Measurements from ENCODE around the gene EFR3B.

The EFR3B gene

GRCh38 chr2:25170888-25171287 lies 129.0 kb downstream of the EFR3B start:
- no peak for DNase-seq (ENCODE audit: low spot score)
- TF ChIP-seq CTCF (IDR thresholded peaks at IDR 0.05; ENCODE audit: borderline replicate concordance, control extremely low read depth, extremely low read depth, insufficient read depth, missing control alignments): no peak

GRCh38 chr2:25173719-25174118 lies 131.8 kb downstream of the EFR3B start:
- no peak for TF ChIP-seq CTCF (IDR thresholded peaks at IDR 0.05; ENCODE audit: borderline replicate concordance, control extremely low read depth, extremely low read depth, insufficient read depth, missing control alignments)
- in situ Hi-C loops (cut with MboI; ENCODE audit: low sequenced_read_pairs, unreplicated experiment): no loop called here
- no peak for DNase-seq (ENCODE audit: low spot score)

More at GRCh38 chr2:25170888-25171287, 129.0 kb downstream of the EFR3B start:
- in situ Hi-C loops (cut with MboI; ENCODE audit: low sequenced_read_pairs, unreplicated experiment): no loop called here

GRCh38 chr2:25174192-25174861 lies 132.5 kb downstream of the EFR3B start:
- TF ChIP-seq CTCF (IDR thresholded peaks at IDR 0.05; ENCODE audit: borderline replicate concordance, control extremely low read depth, extremely low read depth, insufficient read depth, missing control alignments): no peak
- DNase-seq (ENCODE audit: low spot score): no peak
- in situ Hi-C loops (cut with MboI; ENCODE audit: low sequenced_read_pairs, unreplicated experiment): no loop called here

- no peak for TF ChIP-seq CTCF (IDR thresholded peaks at IDR 0.05; ENCODE audit: borderline replicate concordance, control extremely low read depth, extremely low read depth, insufficient read depth, missing control alignments)
- no peak for DNase-seq (ENCODE audit: low spot score)
- in situ Hi-C loops (cut with MboI; ENCODE audit: low sequenced_read_pairs, unreplicated experiment): no loop called here
These were observed 134.3 kb downstream of the EFR3B start for GRCh38 chr2:25176138-25176537.

- in situ Hi-C loops (cut with MboI; ENCODE audit: low sequenced_read_pairs, unreplicated experiment): no loop called here
- DNase-seq (ENCODE audit: low spot score): no peak
- no peak for TF ChIP-seq CTCF (IDR thresholded peaks at IDR 0.05; ENCODE audit: borderline replicate concordance, control extremely low read depth, extremely low read depth, insufficient read depth, missing control alignments)
These were observed 134.8 kb downstream of the EFR3B start for GRCh38 chr2:25176541-25177181.

GRCh38 chr2:25177211-25177611 lies 135.3 kb downstream of the EFR3B start:
- TF ChIP-seq CTCF (IDR thresholded peaks at IDR 0.05; ENCODE audit: borderline replicate concordance, control extremely low read depth, extremely low read depth, insufficient read depth, missing control alignments): no peak
- no peak for DNase-seq (ENCODE audit: low spot score)
- in situ Hi-C loops (cut with MboI; ENCODE audit: low sequenced_read_pairs, unreplicated experiment): no loop called here
